Measurements from ENCODE around the gene PIEZO2.

PIEZO2 gene

DNA sequence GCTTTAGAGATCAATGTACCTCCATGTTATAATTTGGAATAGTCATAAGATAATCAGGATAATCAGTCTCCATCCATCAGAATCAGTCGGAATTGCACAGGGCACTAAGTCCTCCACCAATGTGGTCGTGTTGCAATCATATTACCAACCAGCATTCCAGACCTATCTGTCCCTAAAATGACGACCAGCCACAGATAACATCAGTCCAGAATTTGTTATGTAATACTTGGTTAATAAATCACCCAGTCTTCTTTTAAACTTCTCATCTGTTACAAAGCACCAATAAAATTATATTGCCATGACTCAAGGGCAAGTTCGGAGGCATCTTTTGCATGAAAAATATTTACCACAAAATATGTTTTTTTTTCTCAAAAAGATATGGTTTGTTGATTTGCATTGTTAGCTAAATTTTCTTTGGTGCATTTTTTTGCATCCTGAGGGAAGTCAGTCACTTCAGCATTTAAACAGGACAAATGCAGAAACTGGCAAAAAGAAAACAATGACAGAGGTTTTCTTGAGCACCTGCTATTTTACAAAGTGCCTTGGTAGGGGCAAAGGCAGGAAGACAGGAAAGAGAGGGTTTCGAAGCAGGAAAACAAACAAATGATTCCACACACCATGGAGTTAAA, 29.3 kb downstream of the PIEZO2 start (continued):
- no peak for TF ChIP-seq ZNF433 (tag by site-specific recombination; IDR thresholded peaks at IDR 0.05; ENCODE audit: low read depth)

DNA sequence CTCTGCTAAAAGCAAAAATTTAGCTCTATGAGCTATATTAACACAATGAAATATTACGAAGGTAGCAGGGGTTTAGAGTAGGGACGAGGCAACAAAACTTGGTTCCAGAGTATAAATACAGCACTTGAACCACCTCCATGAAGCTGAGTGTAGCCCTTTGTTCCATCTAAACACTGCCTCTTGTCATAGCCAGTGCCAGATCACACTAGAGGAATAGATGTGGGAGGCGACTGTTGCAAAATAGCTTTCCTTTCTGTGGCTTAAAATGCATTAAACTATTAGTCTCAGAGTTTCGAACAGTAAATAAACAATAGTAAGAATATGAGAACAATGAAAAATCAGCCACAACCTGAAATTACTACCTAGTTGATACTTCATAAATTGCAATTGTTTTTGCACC, 29.8 kb downstream of the PIEZO2 start:
- POLR2A ChIA-PET = no interaction called here
- Histone ChIP-seq H3K4me3 (ENCODE audit: low read depth, low read length) (no peak overlapping the region), H3K4me1 (ENCODE audit: control insufficient read depth, insufficient read depth, low read length) (peaks cover 16% of the 10 kb centered on the region), H3K27ac (ENCODE audit: extremely low read depth, low read depth, low read length) (no peak overlapping the region), H3K36me3 (ENCODE audit: control insufficient read depth in 2 of 2, insufficient read depth in 1 of 2, low read length in 2 of 2) (no peaks in the 10 kb centered on the region), H3K9me3 (ENCODE audit: control insufficient read depth, insufficient read depth, low read depth, low read length) (no peaks in the 10 kb centered on the region)
- TF ChIP-seq ZNF660 (tag by site-specific recombination; IDR thresholded peaks at IDR 0.05) (no peak), ZSCAN18 (tag by site-specific recombination; IDR thresholded peaks at IDR 0.05) (no peak), ZNF501 (tag by site-specific recombination; IDR thresholded peaks at IDR 0.05) (no peak), ZSCAN23 (tag by site-specific recombination; IDR thresholded peaks at IDR 0.05) (no peak), IKZF3 (tag by site-specific recombination; IDR thresholded peaks at IDR 0.05) (no peak), ZNF10 (tag by site-specific recombination; IDR thresholded peaks at IDR 0.05) (no peak), ZNF138 (tag by site-specific recombination; IDR thresholded peaks at IDR 0.05; ENCODE audit: borderline replicate concordance) (no peak), KLF16 (tag by site-specific recombination; IDR thresholded peaks at IDR 0.05) (no peak), ZNF639 (tag by site-specific recombination; IDR thresholded peaks at IDR 0.05) (no peak), ZNF221 (tag by site-specific recombination; IDR thresholded peaks at IDR 0.05; ENCODE audit: borderline replicate concordance) (no peak), ZNF768 (tag by site-specific recombination; IDR thresholded peaks at IDR 0.05) (no peak), WT1 (tag by site-specific recombination; IDR thresholded peaks at IDR 0.05) (no peak), ZNF701 (tag by site-specific recombination; IDR thresholded peaks at IDR 0.05) (no peak), ZBTB26 (tag by site-specific recombination; optimal IDR thresholded peaks at IDR 0.05) (no peak)
- TF ChIP-seq, protein P1, sequence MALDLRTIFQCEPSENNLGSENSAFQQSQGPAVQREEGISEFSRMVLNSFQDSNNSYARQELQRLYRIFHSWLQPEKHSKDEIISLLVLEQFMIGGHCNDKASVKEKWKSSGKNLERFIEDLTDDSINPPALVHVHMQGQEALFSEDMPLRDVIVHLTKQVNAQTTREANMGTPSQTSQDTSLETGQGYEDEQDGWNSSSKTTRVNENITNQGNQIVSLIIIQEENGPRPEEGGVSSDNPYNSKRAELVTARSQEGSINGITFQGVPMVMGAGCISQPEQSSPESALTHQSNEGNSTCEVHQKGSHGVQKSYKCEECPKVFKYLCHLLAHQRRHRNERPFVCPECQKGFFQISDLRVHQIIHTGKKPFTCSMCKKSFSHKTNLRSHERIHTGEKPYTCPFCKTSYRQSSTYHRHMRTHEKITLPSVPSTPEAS (tag by site-specific recombination; IDR thresholded peaks at IDR 0.05) = no peak
- TF ChIP-seq, protein P2, sequence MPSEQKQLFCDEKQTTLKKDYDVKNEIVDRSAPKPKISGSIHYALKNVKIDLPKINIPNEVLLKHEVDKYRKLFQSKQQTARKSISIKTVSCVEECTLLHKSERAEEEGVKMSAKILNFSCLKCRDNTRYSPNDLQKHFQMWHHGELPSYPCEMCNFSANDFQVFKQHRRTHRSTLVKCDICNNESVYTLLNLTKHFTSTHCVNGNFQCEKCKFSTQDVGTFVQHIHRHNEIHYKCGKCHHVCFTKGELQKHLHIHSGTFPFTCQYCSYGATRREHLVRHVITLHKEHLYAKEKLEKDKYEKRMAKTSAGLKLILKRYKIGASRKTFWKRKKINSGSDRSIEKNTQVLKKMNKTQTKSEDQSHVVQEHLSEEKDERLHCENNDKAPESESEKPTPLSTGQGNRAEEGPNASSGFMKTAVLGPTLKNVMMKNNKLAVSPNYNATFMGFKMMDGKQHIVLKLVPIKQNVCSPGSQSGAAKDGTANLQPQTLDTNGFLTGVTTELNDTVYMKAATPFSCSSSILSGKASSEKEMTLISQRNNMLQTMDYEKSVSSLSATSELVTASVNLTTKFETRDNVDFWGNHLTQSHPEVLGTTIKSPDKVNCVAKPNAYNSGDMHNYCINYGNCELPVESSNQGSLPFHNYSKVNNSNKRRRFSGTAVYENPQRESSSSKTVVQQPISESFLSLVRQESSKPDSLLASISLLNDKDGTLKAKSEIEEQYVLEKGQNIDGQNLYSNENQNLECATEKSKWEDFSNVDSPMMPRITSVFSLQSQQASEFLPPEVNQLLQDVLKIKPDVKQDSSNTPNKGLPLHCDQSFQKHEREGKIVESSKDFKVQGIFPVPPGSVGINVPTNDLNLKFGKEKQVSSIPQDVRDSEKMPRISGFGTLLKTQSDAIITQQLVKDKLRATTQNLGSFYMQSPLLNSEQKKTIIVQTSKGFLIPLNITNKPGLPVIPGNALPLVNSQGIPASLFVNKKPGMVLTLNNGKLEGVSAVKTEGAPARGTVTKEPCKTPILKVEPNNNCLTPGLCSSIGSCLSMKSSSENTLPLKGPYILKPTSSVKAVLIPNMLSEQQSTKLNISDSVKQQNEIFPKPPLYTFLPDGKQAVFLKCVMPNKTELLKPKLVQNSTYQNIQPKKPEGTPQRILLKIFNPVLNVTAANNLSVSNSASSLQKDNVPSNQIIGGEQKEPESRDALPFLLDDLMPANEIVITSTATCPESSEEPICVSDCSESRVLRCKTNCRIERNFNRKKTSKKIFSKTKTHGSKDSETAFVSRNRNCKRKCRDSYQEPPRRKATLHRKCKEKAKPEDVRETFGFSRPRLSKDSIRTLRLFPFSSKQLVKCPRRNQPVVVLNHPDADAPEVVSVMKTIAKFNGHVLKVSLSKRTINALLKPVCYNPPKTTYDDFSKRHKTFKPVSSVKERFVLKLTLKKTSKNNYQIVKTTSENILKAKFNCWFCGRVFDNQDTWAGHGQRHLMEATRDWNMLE (tag by site-specific recombination; conservative IDR thresholded peaks at IDR 0.05; ENCODE audit: low read depth) = no peak
- TF ChIP-seq, protein P3, sequence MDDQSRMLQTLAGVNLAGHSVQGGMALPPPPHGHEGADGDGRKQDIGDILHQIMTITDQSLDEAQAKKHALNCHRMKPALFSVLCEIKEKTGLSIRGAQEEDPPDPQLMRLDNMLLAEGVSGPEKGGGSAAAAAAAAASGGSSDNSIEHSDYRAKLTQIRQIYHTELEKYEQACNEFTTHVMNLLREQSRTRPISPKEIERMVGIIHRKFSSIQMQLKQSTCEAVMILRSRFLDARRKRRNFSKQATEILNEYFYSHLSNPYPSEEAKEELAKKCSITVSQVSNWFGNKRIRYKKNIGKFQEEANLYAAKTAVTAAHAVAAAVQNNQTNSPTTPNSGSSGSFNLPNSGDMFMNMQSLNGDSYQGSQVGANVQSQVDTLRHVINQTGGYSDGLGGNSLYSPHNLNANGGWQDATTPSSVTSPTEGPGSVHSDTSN (CRISPR knock-in tag; IDR thresholded peaks at IDR 0.05) = no peak
- CTCF ChIA-PET = no interaction called here
